ENCODE results near the gene MSLN. TPM values are rescaled to one million over a fixed set of nuclear protein-coding genes. Genes with fewer than 3 reads are reported as not detected.

Gene MSLN
- polyA plus RNA-seq, 1 of the 3 experiments (the other 2 are of a cell fraction), result 0.02 TPM

DNA sequence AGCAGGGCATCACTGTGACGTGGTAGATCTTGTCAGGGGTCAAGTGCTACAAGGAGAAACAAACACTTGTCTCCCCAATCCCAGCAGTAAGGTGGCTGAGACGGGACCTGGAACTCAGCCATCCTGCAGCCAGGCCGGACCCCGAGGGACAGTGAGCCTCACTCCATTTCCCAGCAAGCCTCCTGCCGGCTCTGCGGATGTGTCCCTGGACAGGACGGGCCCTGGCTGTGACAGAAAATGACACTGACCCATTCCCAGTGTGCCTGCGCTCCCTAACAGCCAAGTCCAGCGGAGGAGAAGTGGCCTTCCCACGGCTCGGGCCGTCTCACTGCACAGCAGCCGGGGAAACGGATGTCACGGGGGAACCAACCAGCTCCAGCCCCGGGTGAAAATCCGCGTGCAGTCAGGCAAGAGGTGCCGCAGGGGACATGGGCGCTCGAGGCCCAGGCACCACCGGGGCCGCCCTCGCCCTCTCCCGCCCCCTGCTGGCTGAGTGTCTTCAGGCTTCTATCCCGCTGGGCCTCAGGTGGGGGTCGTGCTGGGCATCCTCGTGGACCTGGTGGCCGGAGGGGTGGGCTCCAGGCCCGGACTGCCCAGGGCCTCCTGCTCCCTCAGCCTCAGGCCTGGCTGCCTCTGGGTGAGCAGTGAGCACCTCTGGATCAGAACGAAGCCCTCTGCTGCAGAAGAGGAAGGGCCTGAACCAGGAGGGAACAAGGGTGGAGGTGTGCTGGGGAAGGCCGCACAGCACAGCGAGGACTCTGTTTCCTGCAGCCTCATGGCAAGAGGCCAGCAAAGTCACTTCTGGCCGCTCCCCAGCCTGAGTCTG is 26.9 kb upstream of the MSLN start:
- peak; percentile 87 for DNase-seq
- Histone ChIP-seq H3K27me3 (ENCODE audit: insufficient read depth) (no peaks in the 10 kb centered on the region), H3K4me1 (ENCODE audit: control insufficient read depth in 1 of 2, insufficient read depth in 2 of 2, low read depth in 1 of 2, low read length in 1 of 2) (peaks cover 0 to 7% of the 10 kb centered on the region in 2 experiments; a peak in 1 of 4 replicates), H3K9ac (no peak overlapping the region), H3K27ac (ENCODE audit: low read depth in 2 of 2, low read length in 1 of 2) (no peak overlapping the region), H3K4me2 (no peak overlapping the region), H2AFZ (ENCODE audit: low read depth) (no peak overlapping the region), H4K20me1 (ENCODE audit: insufficient read depth) (no peaks in the 10 kb centered on the region), H3K79me2 (ENCODE audit: insufficient read depth) (no peaks in the 10 kb centered on the region), H3K9me2 (no peaks in the 10 kb centered on the region), H3K4me3 (ENCODE audit: low read depth in 2 of 2, low read length in 1 of 2) (no peak overlapping the region; a peak in 1 of 4 replicates), H3K36me3 (replicated peaks in 1 of 2; ENCODE audit: control insufficient read depth in 1 of 2, insufficient read depth in 2 of 2, low read length in 1 of 2) (peaks cover 0 to 40% of the 10 kb centered on the region in 2 experiments), H3K9me3 (no peaks in the 10 kb centered on the region), H3F3A (replicated peaks; ENCODE audit: insufficient read depth) (peaks cover 4% of the 10 kb centered on the region)
- ChIA-PET POLR2A (interaction anchor here (1.2 kb wide), 1 partner anchor 14 kb away, joined by 4 read pairs; the partner anchor contains the start of gene ANTKMT), CTCF (interaction anchor here (0.6 to 20.3 kb wide), 5 partner anchors 7 to 62 kb away, joined by 3 to 358 read pairs (median 4); partner anchors contain the start of genes ANTKMT, CIAO3, FBXL16 and METRN)
- 85% methylated on average over 13 of the region's 34 CpGs for WGBS (ENCODE audit: low lambda C conversion rate)
- TF ChIP-seq SMC3 (IDR thresholded peaks at IDR 0.05; ENCODE audit: low read depth, low read length) (peak; percentile 30; the same call in 1 of the 2 replicates), RAD21 (IDR thresholded peaks at IDR 0.05; ENCODE audit: low read length) (peak; percentile 29), GABPA (IDR thresholded peaks at IDR 0.05; ENCODE audit: low read depth) (no peak), EP300 (IDR thresholded peaks at IDR 0.05; ENCODE audit: borderline replicate concordance in 1 of 2, low read depth in 1 of 2, low read length in 1 of 2) (no peak), NRF1 (IDR thresholded peaks at IDR 0.05; ENCODE audit: low read depth, low read length) (no peak), SIN3A (IDR thresholded peaks at IDR 0.05; ENCODE audit: borderline replicate concordance, low read depth, low read length) (no peak)
- TF ChIP-seq, protein P1, sequence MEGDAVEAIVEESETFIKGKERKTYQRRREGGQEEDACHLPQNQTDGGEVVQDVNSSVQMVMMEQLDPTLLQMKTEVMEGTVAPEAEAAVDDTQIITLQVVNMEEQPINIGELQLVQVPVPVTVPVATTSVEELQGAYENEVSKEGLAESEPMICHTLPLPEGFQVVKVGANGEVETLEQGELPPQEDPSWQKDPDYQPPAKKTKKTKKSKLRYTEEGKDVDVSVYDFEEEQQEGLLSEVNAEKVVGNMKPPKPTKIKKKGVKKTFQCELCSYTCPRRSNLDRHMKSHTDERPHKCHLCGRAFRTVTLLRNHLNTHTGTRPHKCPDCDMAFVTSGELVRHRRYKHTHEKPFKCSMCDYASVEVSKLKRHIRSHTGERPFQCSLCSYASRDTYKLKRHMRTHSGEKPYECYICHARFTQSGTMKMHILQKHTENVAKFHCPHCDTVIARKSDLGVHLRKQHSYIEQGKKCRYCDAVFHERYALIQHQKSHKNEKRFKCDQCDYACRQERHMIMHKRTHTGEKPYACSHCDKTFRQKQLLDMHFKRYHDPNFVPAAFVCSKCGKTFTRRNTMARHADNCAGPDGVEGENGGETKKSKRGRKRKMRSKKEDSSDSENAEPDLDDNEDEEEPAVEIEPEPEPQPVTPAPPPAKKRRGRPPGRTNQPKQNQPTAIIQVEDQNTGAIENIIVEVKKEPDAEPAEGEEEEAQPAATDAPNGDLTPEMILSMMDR (IDR thresholded peaks at IDR 0.05), result peak; percentile 60
- TF ChIP-seq, protein P2, sequence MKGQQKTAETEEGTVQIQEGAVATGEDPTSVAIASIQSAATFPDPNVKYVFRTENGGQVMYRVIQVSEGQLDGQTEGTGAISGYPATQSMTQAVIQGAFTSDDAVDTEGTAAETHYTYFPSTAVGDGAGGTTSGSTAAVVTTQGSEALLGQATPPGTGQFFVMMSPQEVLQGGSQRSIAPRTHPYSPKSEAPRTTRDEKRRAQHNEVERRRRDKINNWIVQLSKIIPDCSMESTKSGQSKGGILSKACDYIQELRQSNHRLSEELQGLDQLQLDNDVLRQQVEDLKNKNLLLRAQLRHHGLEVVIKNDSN (IDR thresholded peaks at IDR 0.05; ENCODE audit: borderline replicate concordance, low read depth), result no peak
- TF ChIP-seq, protein P3, sequence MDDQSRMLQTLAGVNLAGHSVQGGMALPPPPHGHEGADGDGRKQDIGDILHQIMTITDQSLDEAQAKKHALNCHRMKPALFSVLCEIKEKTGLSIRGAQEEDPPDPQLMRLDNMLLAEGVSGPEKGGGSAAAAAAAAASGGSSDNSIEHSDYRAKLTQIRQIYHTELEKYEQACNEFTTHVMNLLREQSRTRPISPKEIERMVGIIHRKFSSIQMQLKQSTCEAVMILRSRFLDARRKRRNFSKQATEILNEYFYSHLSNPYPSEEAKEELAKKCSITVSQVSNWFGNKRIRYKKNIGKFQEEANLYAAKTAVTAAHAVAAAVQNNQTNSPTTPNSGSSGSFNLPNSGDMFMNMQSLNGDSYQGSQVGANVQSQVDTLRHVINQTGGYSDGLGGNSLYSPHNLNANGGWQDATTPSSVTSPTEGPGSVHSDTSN (IDR thresholded peaks at IDR 0.05), result no peak
- TF ChIP-seq, protein P4, sequence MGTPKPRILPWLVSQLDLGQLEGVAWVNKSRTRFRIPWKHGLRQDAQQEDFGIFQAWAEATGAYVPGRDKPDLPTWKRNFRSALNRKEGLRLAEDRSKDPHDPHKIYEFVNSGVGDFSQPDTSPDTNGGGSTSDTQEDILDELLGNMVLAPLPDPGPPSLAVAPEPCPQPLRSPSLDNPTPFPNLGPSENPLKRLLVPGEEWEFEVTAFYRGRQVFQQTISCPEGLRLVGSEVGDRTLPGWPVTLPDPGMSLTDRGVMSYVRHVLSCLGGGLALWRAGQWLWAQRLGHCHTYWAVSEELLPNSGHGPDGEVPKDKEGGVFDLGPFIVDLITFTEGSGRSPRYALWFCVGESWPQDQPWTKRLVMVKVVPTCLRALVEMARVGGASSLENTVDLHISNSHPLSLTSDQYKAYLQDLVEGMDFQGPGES (IDR thresholded peaks at IDR 0.05; ENCODE audit: low read depth, low read length), result no peak
